Sigmoid colon (tissue), 4 donors: ENCODE results near the gene BCKDK.

ENCODE experiments used
- EP300 ChIP-seq, 4 donors: sonication (generic); formaldehyde crosslinking; IDR thresholded peaks; one replicate each; pipeline ENCODE4 v1.6.1; 2017; ENCODE audit warnings: antibody characterized with exemption in 4 of 4
- POLR2A ChIP-seq, 2 donors: fragments of 450-650 bp; IDR thresholded peaks; one replicate each; pipeline ENCODE4 v1.6.1; 2016; ENCODE audit warnings: antibody characterized with exemption in 2 of 2, mild to moderate bottlenecking in 2 of 2, moderate library complexity in 2 of 2
- POLR2AphosphoS5 ChIP-seq, 4 donors: sonication (generic); formaldehyde crosslinking; IDR thresholded peaks; one replicate each; pipeline ENCODE4 v1.6.1; 2017; ENCODE audit warnings: antibody characterized with exemption in 4 of 4
- TF ChIP-seq, protein P1 (sequence below), 4 experiments: fragments of 450-650 bp in 3 of 4; fragments of 200-600 bp in 1 of 4; IDR thresholded peaks; one replicate each; pipeline ENCODE4 v1.5.1; 2016 to 2019; ENCODE audit warnings: antibody characterized with exemption in 4 of 4, mild to moderate bottlenecking in 3 of 4, moderate library complexity in 2 of 4

DNA sequence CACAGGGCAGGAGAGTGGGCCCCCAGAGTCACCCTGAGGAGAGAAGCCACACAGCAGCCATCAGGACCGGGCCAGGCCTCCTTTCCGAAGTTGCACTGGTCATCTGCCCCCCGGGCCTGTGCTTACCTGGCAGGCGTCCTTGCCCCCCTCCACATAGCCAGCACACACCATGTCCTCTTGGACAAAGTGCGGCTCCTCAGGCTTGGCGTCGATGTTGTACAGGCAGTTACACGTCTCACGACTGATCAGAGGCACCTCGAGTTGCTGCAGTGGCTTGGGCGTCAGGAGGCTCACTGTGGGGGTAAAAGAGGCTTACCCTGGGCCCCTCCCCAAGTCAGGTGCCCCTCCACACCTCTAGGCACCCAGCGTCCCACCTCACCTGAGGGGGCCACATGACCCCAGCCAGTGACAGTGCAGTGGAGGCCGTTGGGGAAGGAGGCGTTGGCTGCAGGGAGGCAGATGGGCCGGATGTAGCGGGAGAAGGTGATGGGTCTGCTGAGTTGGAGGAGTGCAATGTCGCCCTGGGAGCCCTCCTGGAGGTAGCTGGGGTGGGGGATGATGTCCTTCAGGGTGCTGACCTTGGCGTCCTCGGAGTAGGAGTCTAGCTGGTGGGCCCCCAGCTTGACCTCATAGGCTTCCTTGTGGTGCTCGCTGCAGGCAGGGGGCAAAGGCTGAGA lies 24.3 kb downstream of the BCKDK start:
- TF ChIP-seq, protein P1, sequence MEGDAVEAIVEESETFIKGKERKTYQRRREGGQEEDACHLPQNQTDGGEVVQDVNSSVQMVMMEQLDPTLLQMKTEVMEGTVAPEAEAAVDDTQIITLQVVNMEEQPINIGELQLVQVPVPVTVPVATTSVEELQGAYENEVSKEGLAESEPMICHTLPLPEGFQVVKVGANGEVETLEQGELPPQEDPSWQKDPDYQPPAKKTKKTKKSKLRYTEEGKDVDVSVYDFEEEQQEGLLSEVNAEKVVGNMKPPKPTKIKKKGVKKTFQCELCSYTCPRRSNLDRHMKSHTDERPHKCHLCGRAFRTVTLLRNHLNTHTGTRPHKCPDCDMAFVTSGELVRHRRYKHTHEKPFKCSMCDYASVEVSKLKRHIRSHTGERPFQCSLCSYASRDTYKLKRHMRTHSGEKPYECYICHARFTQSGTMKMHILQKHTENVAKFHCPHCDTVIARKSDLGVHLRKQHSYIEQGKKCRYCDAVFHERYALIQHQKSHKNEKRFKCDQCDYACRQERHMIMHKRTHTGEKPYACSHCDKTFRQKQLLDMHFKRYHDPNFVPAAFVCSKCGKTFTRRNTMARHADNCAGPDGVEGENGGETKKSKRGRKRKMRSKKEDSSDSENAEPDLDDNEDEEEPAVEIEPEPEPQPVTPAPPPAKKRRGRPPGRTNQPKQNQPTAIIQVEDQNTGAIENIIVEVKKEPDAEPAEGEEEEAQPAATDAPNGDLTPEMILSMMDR (IDR thresholded peaks at IDR 0.05), result no peak
- TF ChIP-seq POLR2A (IDR thresholded peaks at IDR 0.05) (no peak), EP300 (IDR thresholded peaks at IDR 0.05) (no peak), POLR2AphosphoS5 (IDR thresholded peaks at IDR 0.05) (no peak)
